Measurements from ENCODE around the gene HOGA1. TPM values are rescaled to one million over a fixed set of nuclear protein-coding genes. Genes with fewer than 3 reads are reported as not detected.

HOGA1 gene
- total and polyA plus RNA-seq, 2 experiments from 2014 or later: 0.15 TPM; not detected in 1

GRCh38 chr10:97612386-97612785 lies 28.2 kb downstream of the HOGA1 start (continued):
- TF ChIP-seq REST (IDR thresholded peaks at IDR 0.05; ENCODE audit: unreplicated experiment) (no peak), EZH2 (IDR thresholded peaks at IDR 0.05; ENCODE audit: low read depth, unreplicated experiment) (no peak), JUNB (IDR thresholded peaks at IDR 0.05; ENCODE audit: unreplicated experiment) (no peak), NANOG (IDR thresholded peaks at IDR 0.05; ENCODE audit: borderline replicate concordance) (no peak), ZNF114 (CRISPR knock-in tag; IDR thresholded peaks at IDR 0.05) (no peak), CTCF (conservative IDR thresholded peaks at IDR 0.05; ENCODE audit: low read depth in 2 of 2) (peak; percentile 56 to 71), STAT1 (IDR thresholded peaks at IDR 0.05; ENCODE audit: unreplicated experiment) (no peak)

GRCh38 chr10:97618285-97618684 lies 34.1 kb downstream of the HOGA1 start:
- Mint-ChIP-seq H3K27me3 (ENCODE audit: insufficient read depth, low read depth, poor library complexity) (no peaks in the 10 kb centered on the region), H3K27ac (no peak overlapping the region), H3K4me3 (no peak overlapping the region), H3K36me3 (ENCODE audit: low read depth) (no peaks in the 10 kb centered on the region), H3K4me1 (no peaks in the 10 kb centered on the region), H3K9me3 (no peaks in the 10 kb centered on the region)
- Histone ChIP-seq H3K36me3 (ENCODE audit: insufficient read depth) (no peaks in the 10 kb centered on the region), H3F3A (replicated peaks; ENCODE audit: low read depth) (no peaks in the 10 kb centered on the region), H3K4me2 (no peak overlapping the region), H3K27ac (ENCODE audit: low read depth) (0 out of 2 replicates have a peak overlapping the region, but pooled peaks have one; percentile 19), H3K79me2 (replicated peaks; ENCODE audit: insufficient read depth) (no peaks in the 10 kb centered on the region), H3K27me3 (ENCODE audit: insufficient read depth) (no peaks in the 10 kb centered on the region), H4K20me1 (replicated peaks; ENCODE audit: insufficient read depth) (peaks cover 3% of the 10 kb centered on the region), H3K9me2 (ENCODE audit: insufficient read depth) (no peaks in the 10 kb centered on the region), H3K4me1 (ENCODE audit: insufficient read depth) (no peaks in the 10 kb centered on the region), H2AFZ (no peak overlapping the region), H3K4me3 (no peak overlapping the region)
- ATAC-seq: no peak
- no peak for DNase-seq (ENCODE audit: low spot score)
- TF ChIP-seq ZNF331 (CRISPR knock-in tag; IDR thresholded peaks at IDR 0.05; ENCODE audit: low read depth): no peak
- no peak for TF ChIP-seq POLR2AphosphoS5 (IDR thresholded peaks at IDR 0.05; ENCODE audit: low read depth)
- no peak for TF ChIP-seq EZH2 (IDR thresholded peaks at IDR 0.05; ENCODE audit: low read depth, unreplicated experiment)
- TF ChIP-seq STAT1 (IDR thresholded peaks at IDR 0.05; ENCODE audit: unreplicated experiment): no peak
- TF ChIP-seq NANOG (IDR thresholded peaks at IDR 0.05; ENCODE audit: borderline replicate concordance): no peak
- no peak for TF ChIP-seq REST (IDR thresholded peaks at IDR 0.05; ENCODE audit: unreplicated experiment)
- no peak for TF ChIP-seq EZH2phosphoT487 (IDR thresholded peaks at IDR 0.05; ENCODE audit: unreplicated experiment)

Data from GM23338 (cell line).